ACC112 (cell line): Measurements from ENCODE around the gene PRAMEF11.
"Not testable (repeated sequence)": the region's sequence is repeated elsewhere in the genome, so short reads cannot be mapped to it uniquely, and the experiment has no call there.

Experiments used
- H2AFZ ChIP-seq: fragments of 200-600 bp; sonication (generic); one replicate; pipeline ENCODE4 v1.6.0; 2017; ENCODE audit warnings: antibody characterized with exemption, low read length; ENCODE audit not compliant: unreplicated experiment
- H3K27ac ChIP-seq: fragments of 200-600 bp; sonication (generic); 2 replicates; pipeline ENCODE4 v1.5.1; 2014; ENCODE audit warnings: low read depth, mild to moderate bottlenecking, antibody characterized with exemption, low read length, moderate library complexity
- H3K27me3 ChIP-seq: fragments of 200-600 bp; sonication (generic); 2 replicates; pipeline ENCODE4 v1.6.1; 2014; ENCODE audit warnings: mild to moderate bottlenecking, antibody characterized with exemption, low read length, moderate library complexity, mixed read lengths; ENCODE audit not compliant: insufficient read depth
- H3K36me3 ChIP-seq: fragments of 200-600 bp; sonication (generic); 2 replicates; pipeline ENCODE4 v1.6.1; 2016; ENCODE audit warnings: mild to moderate bottlenecking, antibody characterized with exemption, low read length, moderate library complexity, mixed read lengths; ENCODE audit not compliant: insufficient read depth
- H3K4me1 ChIP-seq: fragments of 200-600 bp; sonication (generic); one replicate; pipeline ENCODE4 v1.6.1; 2016; ENCODE audit warnings: low read length, mixed read lengths; ENCODE audit not compliant: insufficient read depth, unreplicated experiment, control insufficient read depth
- H3K4me3 ChIP-seq: fragments of 200-600 bp; sonication (generic); 2 replicates; pipeline ENCODE4 v1.5.1; 2014; ENCODE audit warnings: mild to moderate bottlenecking, low read depth, low read length
- H3K79me2 ChIP-seq: fragments of 200-600 bp; sonication (generic); one replicate; pipeline ENCODE4 v1.6.0; 2016; ENCODE audit warnings: low read length; ENCODE audit not compliant: control insufficient read depth, unreplicated experiment, insufficient read depth

PRAMEF11 gene

GRCh38 chr1:12831310-12831709, at the start of gene PRAMEF11:
Gene PRAMEF11 (minus strand): TSS chr1:12831410. CDS start chr1:12828789, 2,621 bp downstream.
- not testable (repeated sequence) for H3K4me1 ChIP-seq, H3K4me3 ChIP-seq, H2AFZ ChIP-seq, H3K27ac ChIP-seq, H3K27me3 ChIP-seq, H3K36me3 ChIP-seq, H3K79me2 ChIP-seq

GRCh38 chr1:12878453-12878852, 47.2 kb upstream of the PRAMEF11 start:
- not testable (repeated sequence) for H3K4me1 ChIP-seq, H3K36me3 ChIP-seq, H3K79me2 ChIP-seq

GRCh38 chr1:12863131-12863880, 32.1 kb upstream of the PRAMEF11 start:
- H3K36me3 ChIP-seq = not testable (repeated sequence)

More at GRCh38 chr1:12878453-12878852, 47.2 kb upstream of the PRAMEF11 start:
- H2AFZ ChIP-seq, H3K4me3 ChIP-seq, H3K27me3 ChIP-seq, H3K27ac ChIP-seq: not testable (repeated sequence)

GRCh38 chr1:12856786-12857185, 25.6 kb upstream of the PRAMEF11 start, which contains the start of gene PRAMEF2:
Gene PRAMEF2 (plus strand): TSS chr1:12857086. CDS start chr1:12859010, 1,924 bp downstream.
- H3K36me3 ChIP-seq, H3K79me2 ChIP-seq, H2AFZ ChIP-seq, H3K4me3 ChIP-seq, H3K27me3 ChIP-seq, H3K4me1 ChIP-seq, H3K27ac ChIP-seq: not testable (repeated sequence)

More at GRCh38 chr1:12863131-12863880, 32.1 kb upstream of the PRAMEF11 start:
- H3K27ac ChIP-seq, H3K27me3 ChIP-seq, H3K4me1 ChIP-seq, H2AFZ ChIP-seq, H3K4me3 ChIP-seq, H3K79me2 ChIP-seq: not testable (repeated sequence)

GRCh38 chr1:12851779-12852178, 20.6 kb upstream of the PRAMEF11 start:
- no peaks in the 10 kb centered on the region for H3K79me2 ChIP-seq
- no peaks in the 10 kb centered on the region for H3K36me3 ChIP-seq
- no peaks in the 10 kb centered on the region for H3K4me1 ChIP-seq
- H3K27me3 ChIP-seq = no peaks in the 10 kb centered on the region
- H3K27ac ChIP-seq = no peak overlapping the region
- no peak overlapping the region for H2AFZ ChIP-seq
- no peak overlapping the region for H3K4me3 ChIP-seq

GRCh38 chr1:12848620-12849019, 17.4 kb upstream of the PRAMEF11 start, which contains the start of gene HNRNPCL1:
Gene HNRNPCL1 (minus strand): TSS chr1:12848720. CDS start chr1:12848289, 431 bp downstream.
- not testable (repeated sequence) for H3K27ac ChIP-seq, H3K36me3 ChIP-seq, H3K4me3 ChIP-seq, H3K79me2 ChIP-seq, H3K27me3 ChIP-seq, H2AFZ ChIP-seq, H3K4me1 ChIP-seq

GRCh38 chr1:12833251-12833650, 2.0 kb upstream of the PRAMEF11 start:
- H3K4me1 ChIP-seq, H3K4me3 ChIP-seq, H3K79me2 ChIP-seq, H3K27me3 ChIP-seq, H2AFZ ChIP-seq, H3K36me3 ChIP-seq, H3K27ac ChIP-seq: not testable (repeated sequence)

GRCh38 chr1:12819061-12819460, 12.1 kb downstream of the PRAMEF11 start:
- H3K27me3 ChIP-seq, H3K79me2 ChIP-seq, H2AFZ ChIP-seq, H3K27ac ChIP-seq, H3K36me3 ChIP-seq, H3K4me1 ChIP-seq, H3K4me3 ChIP-seq: not testable (repeated sequence)

- Histone ChIP-seq H3K79me2 (no peaks in the 10 kb centered on the region), H3K27me3 (no peaks in the 10 kb centered on the region), H2AFZ (no peak overlapping the region), H3K27ac (no peak overlapping the region), H3K36me3 (no peaks in the 10 kb centered on the region), H3K4me1 (no peaks in the 10 kb centered on the region), H3K4me3 (no peak overlapping the region)
Measured at GRCh38 chr1:12811409-12811784, 19.8 kb downstream of the PRAMEF11 start.

- no peaks in the 10 kb centered on the region for H3K4me1 ChIP-seq
- H3K4me3 ChIP-seq = no peak overlapping the region
- H2AFZ ChIP-seq = no peak overlapping the region
- H3K27ac ChIP-seq = no peak overlapping the region
- no peaks in the 10 kb centered on the region for H3K36me3 ChIP-seq
- no peaks in the 10 kb centered on the region for H3K79me2 ChIP-seq
- H3K27me3 ChIP-seq = no peaks in the 10 kb centered on the region
Measured at GRCh38 chr1:12810691-12811408, 20.4 kb downstream of the PRAMEF11 start.

GRCh38 chr1:12809933-12810332, 21.3 kb downstream of the PRAMEF11 start:
- Histone ChIP-seq H3K79me2 (no peaks in the 10 kb centered on the region), H3K36me3 (no peaks in the 10 kb centered on the region), H3K27ac (no peak overlapping the region), H2AFZ (no peak overlapping the region), H3K27me3 (no peaks in the 10 kb centered on the region), H3K4me1 (no peaks in the 10 kb centered on the region), H3K4me3 (no peak overlapping the region)
